Measurements from ENCODE around the gene OXSM. TPM values are rescaled to one million over a fixed set of nuclear protein-coding genes. Genes with fewer than 3 reads are reported as not detected.

Gene OXSM
- total RNA-seq, 4 donors from 2014 or later: 5.9 to 7.9 (median 7.0) TPM

DNA sequence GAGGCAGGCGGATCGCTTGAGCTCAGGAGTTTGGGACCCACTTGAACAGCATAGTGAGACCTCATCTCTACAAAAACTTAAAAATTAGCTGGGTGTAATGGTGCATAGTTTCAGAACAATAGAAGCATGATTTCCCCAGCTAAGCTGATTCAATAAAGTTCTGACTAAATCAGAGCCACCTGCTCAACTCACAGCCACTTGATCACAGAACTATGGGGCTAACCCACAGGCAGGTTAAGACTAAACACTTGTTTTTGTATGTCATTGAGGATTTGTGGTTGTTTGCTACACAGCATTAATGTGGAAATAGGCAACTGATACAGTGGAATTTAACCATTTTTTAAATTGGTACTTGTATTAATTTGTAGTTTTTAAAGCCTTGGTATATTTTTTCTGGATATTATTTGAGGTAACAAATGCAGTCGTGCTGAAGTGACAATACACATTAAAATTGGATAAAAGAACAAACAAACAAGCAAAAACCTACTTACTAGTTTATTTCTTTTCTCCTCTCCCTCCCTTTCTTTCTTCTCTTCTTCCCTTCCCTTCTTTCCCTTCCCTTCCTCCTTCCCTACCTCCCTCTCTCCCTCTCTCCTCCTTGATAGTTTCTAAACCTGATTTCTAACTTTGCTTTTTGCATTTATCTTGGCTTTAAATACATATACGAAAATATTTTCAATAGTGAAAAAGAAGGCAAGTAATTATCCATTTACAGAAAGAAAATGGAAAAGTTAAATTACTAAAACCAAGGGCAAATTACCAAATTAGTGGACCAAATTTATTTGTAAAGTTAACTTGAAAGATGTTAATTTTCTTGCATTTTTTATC is 32.1 kb downstream of the OXSM start:
- no peak overlapping the region for H3K27ac ChIP-seq
- H3K36me3 ChIP-seq: no peaks in the 10 kb centered on the region
- TF ChIP-seq POLR2A (IDR thresholded peaks at IDR 0.05): no peak
- TF ChIP-seq POLR2AphosphoS5 (IDR thresholded peaks at IDR 0.05): no peak
- no peak for TF ChIP-seq EP300 (IDR thresholded peaks at IDR 0.05)
- TF ChIP-seq, protein P1, sequence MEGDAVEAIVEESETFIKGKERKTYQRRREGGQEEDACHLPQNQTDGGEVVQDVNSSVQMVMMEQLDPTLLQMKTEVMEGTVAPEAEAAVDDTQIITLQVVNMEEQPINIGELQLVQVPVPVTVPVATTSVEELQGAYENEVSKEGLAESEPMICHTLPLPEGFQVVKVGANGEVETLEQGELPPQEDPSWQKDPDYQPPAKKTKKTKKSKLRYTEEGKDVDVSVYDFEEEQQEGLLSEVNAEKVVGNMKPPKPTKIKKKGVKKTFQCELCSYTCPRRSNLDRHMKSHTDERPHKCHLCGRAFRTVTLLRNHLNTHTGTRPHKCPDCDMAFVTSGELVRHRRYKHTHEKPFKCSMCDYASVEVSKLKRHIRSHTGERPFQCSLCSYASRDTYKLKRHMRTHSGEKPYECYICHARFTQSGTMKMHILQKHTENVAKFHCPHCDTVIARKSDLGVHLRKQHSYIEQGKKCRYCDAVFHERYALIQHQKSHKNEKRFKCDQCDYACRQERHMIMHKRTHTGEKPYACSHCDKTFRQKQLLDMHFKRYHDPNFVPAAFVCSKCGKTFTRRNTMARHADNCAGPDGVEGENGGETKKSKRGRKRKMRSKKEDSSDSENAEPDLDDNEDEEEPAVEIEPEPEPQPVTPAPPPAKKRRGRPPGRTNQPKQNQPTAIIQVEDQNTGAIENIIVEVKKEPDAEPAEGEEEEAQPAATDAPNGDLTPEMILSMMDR (IDR thresholded peaks at IDR 0.05): no peak
- no peaks in the 10 kb centered on the region for H3K27me3 ChIP-seq
- WGBS, 2 donors (ENCODE audit: low coverage in 1 of 2): 45 to 84% methylated on average over 2 to 4 of the region's 4 CpGs
- no peaks in the 10 kb centered on the region for H3K9me3 ChIP-seq
- H3K4me1 ChIP-seq: no peaks in the 10 kb centered on the region
- no peak overlapping the region for H3K4me3 ChIP-seq
- ATAC-seq: no peak

DNA sequence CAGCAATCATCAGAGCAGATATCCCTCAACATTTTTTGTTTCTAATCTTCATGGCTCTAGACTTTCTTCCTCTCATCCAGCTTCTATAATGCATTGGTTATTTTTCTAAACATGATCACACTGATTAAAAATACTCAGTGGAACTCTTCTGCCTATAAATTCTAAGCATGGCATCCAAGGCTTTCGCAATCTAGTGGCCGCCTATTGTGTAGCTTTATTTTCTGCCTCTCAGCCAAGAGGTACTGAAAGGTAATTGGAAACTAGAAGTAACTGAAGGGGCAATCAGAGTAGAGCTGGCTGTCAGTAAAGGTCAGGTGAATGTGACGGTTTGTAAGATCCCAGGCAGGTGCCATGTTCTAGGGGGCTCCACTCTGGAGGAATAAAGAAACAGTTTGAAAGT is 33.4 kb downstream of the OXSM start:
- ATAC-seq: no peak
- H3K4me1 ChIP-seq: no peaks in the 10 kb centered on the region
- WGBS, 2 donors (ENCODE audit: low coverage in 1 of 2): 89 to 100% methylated on average over 1 to 3 of the region's 3 CpGs

DNA sequence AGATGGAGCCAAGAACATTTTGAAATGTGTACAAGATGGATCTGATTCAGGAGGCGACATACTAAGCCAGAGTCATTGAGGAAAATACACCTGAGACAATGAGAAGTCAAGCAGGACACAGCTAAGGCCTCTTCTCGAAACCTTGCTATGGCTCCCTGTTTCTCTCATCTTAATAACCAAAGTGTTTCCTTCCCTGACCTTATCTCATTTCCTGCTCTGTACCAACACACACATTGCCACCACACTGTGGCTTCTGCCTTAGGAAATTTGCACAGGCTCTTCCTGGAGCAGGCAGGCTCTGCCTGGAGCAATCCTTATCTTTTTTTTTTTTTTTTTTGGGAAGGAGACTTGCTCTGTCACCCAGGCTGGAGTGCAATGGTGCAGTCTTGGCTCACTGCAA is 36.6 kb downstream of the OXSM start:
- WGBS, 2 donors (ENCODE audit: low coverage in 1 of 2): 63 to 78% methylated on average over 2 of the region's 2 CpGs
- no peak overlapping the region for H3K27ac ChIP-seq
- no peaks in the 10 kb centered on the region for H3K9me3 ChIP-seq
- H3K4me3 ChIP-seq: no peak overlapping the region
- H3K36me3 ChIP-seq: no peaks in the 10 kb centered on the region
- peaks cover 0 to 9% (median 0%) of the 10 kb centered on the region in 3 donors for H3K4me1 ChIP-seq
- H3K27me3 ChIP-seq: no peaks in the 10 kb centered on the region
- TF ChIP-seq, protein P1 (IDR thresholded peaks at IDR 0.05): no peak
- no peak for TF ChIP-seq POLR2A (IDR thresholded peaks at IDR 0.05)
- no peak for TF ChIP-seq POLR2AphosphoS5 (IDR thresholded peaks at IDR 0.05)
- TF ChIP-seq EP300 (IDR thresholded peaks at IDR 0.05): no peak
- no peak for ATAC-seq

More for the DNA sequence above, 33.4 kb downstream of the OXSM start:
- TF ChIP-seq EP300 (IDR thresholded peaks at IDR 0.05) (no peak), POLR2A (IDR thresholded peaks at IDR 0.05) (no peak), POLR2AphosphoS5 (IDR thresholded peaks at IDR 0.05) (no peak)
- TF ChIP-seq, protein P1 (IDR thresholded peaks at IDR 0.05): no peak
- Histone ChIP-seq H3K36me3 (no peaks in the 10 kb centered on the region), H3K9me3 (no peaks in the 10 kb centered on the region), H3K4me3 (no peak overlapping the region), H3K27me3 (no peaks in the 10 kb centered on the region), H3K27ac (no peak overlapping the region)

DNA sequence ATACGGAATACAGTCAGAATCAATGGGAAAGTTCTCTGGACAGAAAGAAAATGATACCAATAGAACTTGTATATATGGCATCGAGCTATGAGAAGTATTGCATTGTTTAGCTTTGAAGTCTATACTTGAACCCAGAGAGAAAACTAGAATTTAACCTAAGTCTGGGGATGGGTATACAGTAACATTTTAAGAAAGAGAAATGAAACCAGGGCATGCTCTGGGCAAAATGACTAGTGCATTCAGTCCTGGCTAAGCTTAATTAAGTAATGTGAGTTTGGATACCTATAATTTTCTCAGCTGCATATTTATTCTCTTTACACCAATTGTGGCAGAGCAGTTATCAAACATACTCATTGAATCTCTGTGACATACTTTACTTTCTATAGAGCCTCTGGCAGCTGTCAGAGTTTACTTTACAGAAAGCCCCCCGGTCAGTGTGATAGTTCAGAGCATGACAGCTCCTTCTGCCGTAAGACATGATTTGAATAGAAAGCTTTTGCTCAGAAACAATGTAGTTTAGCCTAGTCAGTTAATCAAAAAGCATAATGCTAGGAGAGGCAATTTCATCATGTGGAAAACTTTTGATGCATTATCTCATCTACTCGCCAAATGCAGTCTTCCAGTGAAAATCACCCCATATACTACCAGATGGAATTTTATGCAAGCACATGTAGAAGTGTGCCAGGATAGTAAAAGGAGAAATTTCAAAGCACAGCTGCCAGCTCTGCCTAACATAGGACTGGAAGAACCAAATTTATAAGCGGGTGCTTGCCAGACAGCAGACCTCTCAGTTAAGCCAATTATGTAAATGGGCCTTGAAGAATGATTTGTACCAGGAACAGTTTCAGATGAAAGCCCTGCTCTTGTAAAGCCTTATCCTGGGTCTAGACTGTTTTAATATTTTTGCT is 40.7 kb downstream of the OXSM start:
- WGBS, 2 donors (ENCODE audit: low coverage in 1 of 2): 67 to 72% methylated on average over 6 of the region's 6 CpGs
- Histone ChIP-seq H3K27me3 (no peaks in the 10 kb centered on the region), H3K36me3 (no peaks in the 10 kb centered on the region), H3K4me3 (no peak overlapping the region), H3K9me3 (no peaks in the 10 kb centered on the region), H3K27ac (no peak overlapping the region), H3K4me1 (peaks cover 0 to 10% (median 0%) of the 10 kb centered on the region in 3 donors)
- TF ChIP-seq EP300 (IDR thresholded peaks at IDR 0.05) (no peak), POLR2A (IDR thresholded peaks at IDR 0.05) (no peak), POLR2AphosphoS5 (IDR thresholded peaks at IDR 0.05) (no peak)
- TF ChIP-seq, protein P1 (IDR thresholded peaks at IDR 0.05): no peak
- no peak for ATAC-seq

All from gastroesophageal sphincter (tissue), 4 donors.